GM23338 (cell line): ENCODE results near the gene TBL1XR1. TPM values are rescaled to one million over a fixed set of nuclear protein-coding genes. Genes with fewer than 3 reads are reported as not detected.

Source experiments
- ATAC-seq: fragments of 200-7000 bp; cut with Tn5 transposase; 3 replicates; pipeline ENCODE4 v1.9.1; 2020
- DNase-seq: peaks from one replicate; pipeline ENCODE4 v3.0.0-alpha.2; 2015; ENCODE audit warnings: low spot score
- H2AFZ ChIP-seq: fragments of 200-600 bp; sonication (generic); 2 replicates; pipeline ENCODE4 v1.8.0; 2016; ENCODE audit warnings: antibody characterized with exemption, mild to moderate bottlenecking, moderate library complexity
- H3F3A ChIP-seq: fragments of 200-600 bp; sonication (generic); replicated peaks from 2 replicates; pipeline ENCODE4 v1.8.0; 2017; ENCODE audit warnings: antibody characterized with exemption, mixed run types, low read depth
- H3K27ac ChIP-seq: fragments of 200-600 bp; sonication (generic); 2 replicates; pipeline ENCODE4 v1.6.1; 2016; ENCODE audit warnings: low read depth
- H3K27me3 ChIP-seq: fragments of 200-600 bp; sonication (generic); 2 replicates; pipeline ENCODE4 v1.8.0; 2016; ENCODE audit warnings: mild to moderate bottlenecking, mixed run types, moderate library complexity; ENCODE audit not compliant: insufficient read depth
- H3K36me3 ChIP-seq: fragments of 200-600 bp; sonication (generic); 2 replicates; pipeline ENCODE4 v1.8.0; 2016; ENCODE audit warnings: mild to moderate bottlenecking; ENCODE audit not compliant: insufficient read depth
- H3K4me1 ChIP-seq: fragments of 200-600 bp; sonication (generic); 2 replicates; pipeline ENCODE4 v1.8.0; 2016; ENCODE audit warnings: mild to moderate bottlenecking, moderate library complexity; ENCODE audit not compliant: insufficient read depth
- H3K4me2 ChIP-seq: fragments of 200-600 bp; sonication (generic); 2 replicates; pipeline ENCODE4 v1.7.1; 2017; ENCODE audit warnings: mixed run types
- H3K4me3 ChIP-seq: fragments of 200-600 bp; sonication (generic); 2 replicates; pipeline ENCODE4 v1.6.1; 2016; ENCODE audit warnings: mixed run types
- H3K79me2 ChIP-seq: fragments of 200-600 bp; sonication (generic); replicated peaks from 2 replicates; pipeline ENCODE4 v1.8.0; 2017; ENCODE audit warnings: mild to moderate bottlenecking; ENCODE audit not compliant: insufficient read depth
- H3K9me2 ChIP-seq: fragments of 200-600 bp; sonication (generic); 2 replicates; pipeline ENCODE4 v1.8.0; 2017; ENCODE audit not compliant: insufficient read depth
- H4K20me1 ChIP-seq: fragments of 200-600 bp; sonication (generic); replicated peaks from 2 replicates; pipeline ENCODE4 v1.8.0; 2017; ENCODE audit warnings: mild to moderate bottlenecking; ENCODE audit not compliant: insufficient read depth
- H3K27ac Mint-ChIP-seq: 2 replicates; pipeline ENCODE4 v1.8.0; 2020; ENCODE audit warnings: inconsistent platforms, mild to moderate bottlenecking, moderate library complexity, mixed read lengths
- H3K27me3 Mint-ChIP-seq: 3 replicates; pipeline ENCODE4 v1.8.0; 2022; ENCODE audit warnings: low read depth, mild to moderate bottlenecking, moderate library complexity, mixed read lengths, inconsistent platforms; ENCODE audit not compliant: insufficient read depth, poor library complexity
- H3K36me3 Mint-ChIP-seq: 3 replicates; pipeline ENCODE4 v1.8.0; 2021; ENCODE audit warnings: low read depth, mild to moderate bottlenecking, inconsistent platforms, moderate library complexity, mixed read lengths
- H3K4me1 Mint-ChIP-seq: 3 replicates; pipeline ENCODE4 v1.8.0; 2020; ENCODE audit warnings: mild to moderate bottlenecking, inconsistent platforms, mixed read lengths
- H3K4me3 Mint-ChIP-seq: 3 replicates; pipeline ENCODE4 v1.8.0; 2021; ENCODE audit warnings: moderate library complexity, mild to moderate bottlenecking, inconsistent platforms, mixed read lengths
- H3K9me3 Mint-ChIP-seq: 3 replicates; pipeline ENCODE4 v1.8.0; 2020; ENCODE audit warnings: moderate library complexity, mild to moderate bottlenecking, inconsistent platforms, mixed read lengths
- CREB1 ChIP-seq: fragments of 250-450 bp; sonication (Bioruptor Pico); IDR thresholded peaks from 2 replicates; pipeline ENCODE4 v1.5.0; 2020; ENCODE audit warnings: low read depth, mild to moderate bottlenecking, moderate library complexity
- EZH2 ChIP-seq: fragments of 200-600 bp; sonication (generic); IDR thresholded peaks from one replicate; pipeline ENCODE4 v1.8.0; 2017; ENCODE audit warnings: antibody characterized with exemption, mild to moderate bottlenecking, low read depth; ENCODE audit not compliant: unreplicated experiment
- EZH2phosphoT487 ChIP-seq: fragments of 200-600 bp; sonication (generic); IDR thresholded peaks from one replicate; pipeline ENCODE4 v1.8.1; 2018; ENCODE audit warnings: antibody characterized with exemption; ENCODE audit not compliant: unreplicated experiment
- JUNB ChIP-seq: IDR thresholded peaks from one replicate; pipeline ENCODE4 v1.6.1; 2016; ENCODE audit warnings: antibody characterized with exemption; ENCODE audit not compliant: unreplicated experiment
- NANOG ChIP-seq: IDR thresholded peaks from 2 replicates; pipeline ENCODE4 v1.6.1; 2016; ENCODE audit warnings: antibody characterized with exemption, borderline replicate concordance
- POLR2AphosphoS5 ChIP-seq: IDR thresholded peaks from 2 replicates; pipeline ENCODE4 v1.6.1; 2016; ENCODE audit warnings: antibody characterized with exemption, low read depth
- STAT1 ChIP-seq: IDR thresholded peaks from one replicate; pipeline ENCODE4 v1.6.1; 2016; ENCODE audit warnings: antibody characterized with exemption; ENCODE audit not compliant: unreplicated experiment
- ZNF114 ChIP-seq: fragments of 250-450 bp; sonication (Bioruptor Pico); IDR thresholded peaks from 2 replicates; pipeline ENCODE4 v1.5.0; 2020; ENCODE audit warnings: mild to moderate bottlenecking, moderate library complexity
- ZNF331 ChIP-seq: fragments of 250-450 bp; sonication (Bioruptor Pico); IDR thresholded peaks from 2 replicates; pipeline ENCODE4 v1.5.0; 2020; ENCODE audit warnings: low read depth, mild to moderate bottlenecking, moderate library complexity
- polyA plus RNA-seq: library from polyadenylated mRNA; unstranded; fragments of >200 nt; fragmentation: Nextera tagmentation; extraction: Ambion mirVana; gene quantifications from 2 replicates; pipeline ENCODE4 v1.2.1, GENCODE V29; 2016
- total RNA-seq: library from RNA; depleted of rRNA; stranded (reverse); fragments of >200 nt; shearing (Covaris generic); gene quantifications from 2 replicates; pipeline ENCODE4 v1.2.3, GENCODE V29; 2014
- TF ChIP-seq, protein P1 (sequence below): IDR thresholded peaks from one replicate; pipeline ENCODE4 v1.6.1; 2018; ENCODE audit warnings: antibody characterized with exemption; ENCODE audit not compliant: unreplicated experiment
- TF ChIP-seq, protein P2 (sequence below): IDR thresholded peaks from 2 replicates; pipeline ENCODE4 v1.6.1; 2016; ENCODE audit warnings: antibody characterized with exemption
- TF ChIP-seq, protein P3 (sequence below), 2 experiments: fragments of 200-600 bp in 1 of 2; sonication (generic) in 1 of 2; conservative IDR thresholded peaks; 2 replicates each; pipeline versions ENCODE4 v1.5.1 to v1.6.1; 2016 to 2017; ENCODE audit warnings: antibody characterized with exemption in 2 of 2, low read depth in 2 of 2, mild to moderate bottlenecking in 2 of 2, moderate library complexity in 1 of 2
- TF ChIP-seq, protein P4 (sequence below): fragments of 250-450 bp; sonication (Bioruptor Pico); IDR thresholded peaks from 2 replicates; pipeline ENCODE4 v1.5.0; 2020; ENCODE audit warnings: mild to moderate bottlenecking, moderate library complexity

TBL1XR1 gene
- total and polyA plus RNA-seq, 2 experiments from 2014 or later: 49.6 to 122 TPM

DNA sequence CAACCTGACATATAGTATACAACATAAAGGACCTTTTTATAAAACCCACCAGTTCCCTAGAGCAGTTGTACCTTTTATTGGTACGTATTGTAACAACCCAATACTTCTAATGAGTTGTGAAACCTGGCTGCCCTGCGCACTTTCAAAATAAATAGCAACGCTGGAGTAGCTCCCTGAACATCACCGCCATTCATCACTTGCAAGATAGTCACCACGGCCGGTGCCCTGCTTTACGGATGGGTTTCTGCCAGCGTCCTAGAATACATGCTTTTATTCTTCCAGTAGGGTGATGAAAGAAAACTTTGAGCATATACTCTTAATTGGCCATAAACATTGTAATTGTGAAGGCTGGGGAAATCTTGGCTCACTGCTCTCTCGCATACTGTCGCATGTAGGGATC, 220.7 kb downstream of the TBL1XR1 start:
- Histone ChIP-seq H2AFZ (no peak overlapping the region), H3K79me2 (no peaks in the 10 kb centered on the region), H4K20me1 (no peaks in the 10 kb centered on the region), H3K4me2 (no peak overlapping the region), H3K27ac (no peak overlapping the region), H3K27me3 (no peaks in the 10 kb centered on the region), H3K4me1 (no peaks in the 10 kb centered on the region), H3K9me2 (no peaks in the 10 kb centered on the region), H3F3A (no peaks in the 10 kb centered on the region), H3K36me3 (no peaks in the 10 kb centered on the region), H3K4me3 (no peak overlapping the region)
- H3K36me3 Mint-ChIP-seq: no peaks in the 10 kb centered on the region
- no peaks in the 10 kb centered on the region for H3K27me3 Mint-ChIP-seq
- no peak overlapping the region for H3K27ac Mint-ChIP-seq
- DNase-seq (no peak), ATAC-seq (no peak)
- no peaks in the 10 kb centered on the region; the same call in 2 of the 3 replicates for H3K9me3 Mint-ChIP-seq
- H3K4me1 Mint-ChIP-seq: no peaks in the 10 kb centered on the region
- no peak overlapping the region for H3K4me3 Mint-ChIP-seq
- TF ChIP-seq, protein P1, sequence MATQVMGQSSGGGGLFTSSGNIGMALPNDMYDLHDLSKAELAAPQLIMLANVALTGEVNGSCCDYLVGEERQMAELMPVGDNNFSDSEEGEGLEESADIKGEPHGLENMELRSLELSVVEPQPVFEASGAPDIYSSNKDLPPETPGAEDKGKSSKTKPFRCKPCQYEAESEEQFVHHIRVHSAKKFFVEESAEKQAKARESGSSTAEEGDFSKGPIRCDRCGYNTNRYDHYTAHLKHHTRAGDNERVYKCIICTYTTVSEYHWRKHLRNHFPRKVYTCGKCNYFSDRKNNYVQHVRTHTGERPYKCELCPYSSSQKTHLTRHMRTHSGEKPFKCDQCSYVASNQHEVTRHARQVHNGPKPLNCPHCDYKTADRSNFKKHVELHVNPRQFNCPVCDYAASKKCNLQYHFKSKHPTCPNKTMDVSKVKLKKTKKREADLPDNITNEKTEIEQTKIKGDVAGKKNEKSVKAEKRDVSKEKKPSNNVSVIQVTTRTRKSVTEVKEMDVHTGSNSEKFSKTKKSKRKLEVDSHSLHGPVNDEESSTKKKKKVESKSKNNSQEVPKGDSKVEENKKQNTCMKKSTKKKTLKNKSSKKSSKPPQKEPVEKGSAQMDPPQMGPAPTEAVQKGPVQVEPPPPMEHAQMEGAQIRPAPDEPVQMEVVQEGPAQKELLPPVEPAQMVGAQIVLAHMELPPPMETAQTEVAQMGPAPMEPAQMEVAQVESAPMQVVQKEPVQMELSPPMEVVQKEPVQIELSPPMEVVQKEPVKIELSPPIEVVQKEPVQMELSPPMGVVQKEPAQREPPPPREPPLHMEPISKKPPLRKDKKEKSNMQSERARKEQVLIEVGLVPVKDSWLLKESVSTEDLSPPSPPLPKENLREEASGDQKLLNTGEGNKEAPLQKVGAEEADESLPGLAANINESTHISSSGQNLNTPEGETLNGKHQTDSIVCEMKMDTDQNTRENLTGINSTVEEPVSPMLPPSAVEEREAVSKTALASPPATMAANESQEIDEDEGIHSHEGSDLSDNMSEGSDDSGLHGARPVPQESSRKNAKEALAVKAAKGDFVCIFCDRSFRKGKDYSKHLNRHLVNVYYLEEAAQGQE: no peak
- TF ChIP-seq, protein P2, sequence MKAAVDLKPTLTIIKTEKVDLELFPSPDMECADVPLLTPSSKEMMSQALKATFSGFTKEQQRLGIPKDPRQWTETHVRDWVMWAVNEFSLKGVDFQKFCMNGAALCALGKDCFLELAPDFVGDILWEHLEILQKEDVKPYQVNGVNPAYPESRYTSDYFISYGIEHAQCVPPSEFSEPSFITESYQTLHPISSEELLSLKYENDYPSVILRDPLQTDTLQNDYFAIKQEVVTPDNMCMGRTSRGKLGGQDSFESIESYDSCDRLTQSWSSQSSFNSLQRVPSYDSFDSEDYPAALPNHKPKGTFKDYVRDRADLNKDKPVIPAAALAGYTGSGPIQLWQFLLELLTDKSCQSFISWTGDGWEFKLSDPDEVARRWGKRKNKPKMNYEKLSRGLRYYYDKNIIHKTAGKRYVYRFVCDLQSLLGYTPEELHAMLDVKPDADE: no peak
- TF ChIP-seq NANOG: no peak
- TF ChIP-seq EZH2: no peak
- TF ChIP-seq JUNB: no peak
- TF ChIP-seq, protein P3, sequence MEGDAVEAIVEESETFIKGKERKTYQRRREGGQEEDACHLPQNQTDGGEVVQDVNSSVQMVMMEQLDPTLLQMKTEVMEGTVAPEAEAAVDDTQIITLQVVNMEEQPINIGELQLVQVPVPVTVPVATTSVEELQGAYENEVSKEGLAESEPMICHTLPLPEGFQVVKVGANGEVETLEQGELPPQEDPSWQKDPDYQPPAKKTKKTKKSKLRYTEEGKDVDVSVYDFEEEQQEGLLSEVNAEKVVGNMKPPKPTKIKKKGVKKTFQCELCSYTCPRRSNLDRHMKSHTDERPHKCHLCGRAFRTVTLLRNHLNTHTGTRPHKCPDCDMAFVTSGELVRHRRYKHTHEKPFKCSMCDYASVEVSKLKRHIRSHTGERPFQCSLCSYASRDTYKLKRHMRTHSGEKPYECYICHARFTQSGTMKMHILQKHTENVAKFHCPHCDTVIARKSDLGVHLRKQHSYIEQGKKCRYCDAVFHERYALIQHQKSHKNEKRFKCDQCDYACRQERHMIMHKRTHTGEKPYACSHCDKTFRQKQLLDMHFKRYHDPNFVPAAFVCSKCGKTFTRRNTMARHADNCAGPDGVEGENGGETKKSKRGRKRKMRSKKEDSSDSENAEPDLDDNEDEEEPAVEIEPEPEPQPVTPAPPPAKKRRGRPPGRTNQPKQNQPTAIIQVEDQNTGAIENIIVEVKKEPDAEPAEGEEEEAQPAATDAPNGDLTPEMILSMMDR (conservative IDR thresholded peaks at IDR 0.05; ENCODE audit: low read depth in 2 of 2): no peak
- TF ChIP-seq CREB1 (CRISPR knock-in tag): no peak
- no peak for TF ChIP-seq EZH2phosphoT487
- TF ChIP-seq POLR2AphosphoS5: no peak
- no peak for TF ChIP-seq STAT1
- TF ChIP-seq, protein P4, sequence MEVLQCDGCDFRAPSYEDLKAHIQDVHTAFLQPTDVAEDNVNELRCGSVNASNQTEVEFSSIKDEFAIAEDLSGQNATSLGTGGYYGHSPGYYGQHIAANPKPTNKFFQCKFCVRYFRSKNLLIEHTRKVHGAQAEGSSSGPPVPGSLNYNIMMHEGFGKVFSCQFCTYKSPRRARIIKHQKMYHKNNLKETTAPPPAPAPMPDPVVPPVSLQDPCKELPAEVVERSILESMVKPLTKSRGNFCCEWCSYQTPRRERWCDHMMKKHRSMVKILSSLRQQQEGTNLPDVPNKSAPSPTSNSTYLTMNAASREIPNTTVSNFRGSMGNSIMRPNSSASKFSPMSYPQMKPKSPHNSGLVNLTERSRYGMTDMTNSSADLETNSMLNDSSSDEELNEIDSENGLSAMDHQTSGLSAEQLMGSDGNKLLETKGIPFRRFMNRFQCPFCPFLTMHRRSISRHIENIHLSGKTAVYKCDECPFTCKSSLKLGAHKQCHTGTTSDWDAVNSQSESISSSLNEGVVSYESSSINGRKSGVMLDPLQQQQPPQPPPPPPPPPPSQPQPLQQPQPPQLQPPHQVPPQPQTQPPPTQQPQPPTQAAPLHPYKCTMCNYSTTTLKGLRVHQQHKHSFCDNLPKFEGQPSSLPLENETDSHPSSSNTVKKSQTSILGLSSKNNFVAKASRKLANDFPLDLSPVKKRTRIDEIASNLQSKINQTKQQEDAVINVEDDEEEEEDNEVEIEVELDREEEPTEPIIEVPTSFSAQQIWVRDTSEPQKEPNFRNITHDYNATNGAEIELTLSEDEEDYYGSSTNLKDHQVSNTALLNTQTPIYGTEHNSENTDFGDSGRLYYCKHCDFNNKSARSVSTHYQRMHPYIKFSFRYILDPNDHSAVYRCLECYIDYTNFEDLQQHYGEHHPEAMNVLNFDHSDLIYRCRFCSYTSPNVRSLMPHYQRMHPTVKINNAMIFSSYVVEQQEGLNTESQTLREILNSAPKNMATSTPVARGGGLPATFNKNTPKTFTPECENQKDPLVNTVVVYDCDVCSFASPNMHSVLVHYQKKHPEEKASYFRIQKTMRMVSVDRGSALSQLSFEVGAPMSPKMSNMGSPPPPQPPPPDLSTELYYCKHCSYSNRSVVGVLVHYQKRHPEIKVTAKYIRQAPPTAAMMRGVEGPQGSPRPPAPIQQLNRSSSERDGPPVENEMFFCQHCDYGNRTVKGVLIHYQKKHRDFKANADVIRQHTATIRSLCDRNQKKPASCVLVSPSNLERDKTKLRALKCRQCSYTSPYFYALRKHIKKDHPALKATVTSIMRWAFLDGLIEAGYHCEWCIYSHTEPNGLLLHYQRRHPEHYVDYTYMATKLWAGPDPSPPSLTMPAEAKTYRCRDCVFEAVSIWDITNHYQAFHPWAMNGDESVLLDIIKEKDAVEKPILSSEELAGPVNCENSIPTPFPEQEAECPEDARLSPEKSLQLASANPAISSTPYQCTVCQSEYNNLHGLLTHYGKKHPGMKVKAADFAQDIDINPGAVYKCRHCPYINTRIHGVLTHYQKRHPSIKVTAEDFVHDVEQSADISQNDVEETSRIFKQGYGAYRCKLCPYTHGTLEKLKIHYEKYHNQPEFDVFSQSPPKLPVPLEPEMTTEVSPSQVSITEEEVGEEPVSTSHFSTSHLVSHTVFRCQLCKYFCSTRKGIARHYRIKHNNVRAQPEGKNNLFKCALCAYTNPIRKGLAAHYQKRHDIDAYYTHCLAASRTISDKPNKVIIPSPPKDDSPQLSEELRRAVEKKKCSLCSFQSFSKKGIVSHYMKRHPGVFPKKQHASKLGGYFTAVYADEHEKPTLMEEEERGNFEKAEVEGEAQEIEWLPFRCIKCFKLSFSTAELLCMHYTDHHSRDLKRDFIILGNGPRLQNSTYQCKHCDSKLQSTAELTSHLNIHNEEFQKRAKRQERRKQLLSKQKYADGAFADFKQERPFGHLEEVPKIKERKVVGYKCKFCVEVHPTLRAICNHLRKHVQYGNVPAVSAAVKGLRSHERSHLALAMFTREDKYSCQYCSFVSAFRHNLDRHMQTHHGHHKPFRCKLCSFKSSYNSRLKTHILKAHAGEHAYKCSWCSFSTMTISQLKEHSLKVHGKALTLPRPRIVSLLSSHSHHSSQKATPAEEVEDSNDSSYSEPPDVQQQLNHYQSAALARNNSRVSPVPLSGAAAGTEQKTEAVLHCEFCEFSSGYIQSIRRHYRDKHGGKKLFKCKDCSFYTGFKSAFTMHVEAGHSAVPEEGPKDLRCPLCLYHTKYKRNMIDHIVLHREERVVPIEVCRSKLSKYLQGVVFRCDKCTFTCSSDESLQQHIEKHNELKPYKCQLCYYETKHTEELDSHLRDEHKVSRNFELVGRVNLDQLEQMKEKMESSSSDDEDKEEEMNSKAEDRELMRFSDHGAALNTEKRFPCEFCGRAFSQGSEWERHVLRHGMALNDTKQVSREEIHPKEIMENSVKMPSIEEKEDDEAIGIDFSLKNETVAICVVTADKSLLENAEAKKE (CRISPR knock-in tag): no peak
- no peak for TF ChIP-seq ZNF114 (CRISPR knock-in tag)
- no peak for TF ChIP-seq ZNF331 (CRISPR knock-in tag)
